Measurements from ENCODE around the gene OS9.
A peak's percentile ranks its signal among the peaks of the same experiment; 100 is the strongest.

Gene OS9

DNA sequence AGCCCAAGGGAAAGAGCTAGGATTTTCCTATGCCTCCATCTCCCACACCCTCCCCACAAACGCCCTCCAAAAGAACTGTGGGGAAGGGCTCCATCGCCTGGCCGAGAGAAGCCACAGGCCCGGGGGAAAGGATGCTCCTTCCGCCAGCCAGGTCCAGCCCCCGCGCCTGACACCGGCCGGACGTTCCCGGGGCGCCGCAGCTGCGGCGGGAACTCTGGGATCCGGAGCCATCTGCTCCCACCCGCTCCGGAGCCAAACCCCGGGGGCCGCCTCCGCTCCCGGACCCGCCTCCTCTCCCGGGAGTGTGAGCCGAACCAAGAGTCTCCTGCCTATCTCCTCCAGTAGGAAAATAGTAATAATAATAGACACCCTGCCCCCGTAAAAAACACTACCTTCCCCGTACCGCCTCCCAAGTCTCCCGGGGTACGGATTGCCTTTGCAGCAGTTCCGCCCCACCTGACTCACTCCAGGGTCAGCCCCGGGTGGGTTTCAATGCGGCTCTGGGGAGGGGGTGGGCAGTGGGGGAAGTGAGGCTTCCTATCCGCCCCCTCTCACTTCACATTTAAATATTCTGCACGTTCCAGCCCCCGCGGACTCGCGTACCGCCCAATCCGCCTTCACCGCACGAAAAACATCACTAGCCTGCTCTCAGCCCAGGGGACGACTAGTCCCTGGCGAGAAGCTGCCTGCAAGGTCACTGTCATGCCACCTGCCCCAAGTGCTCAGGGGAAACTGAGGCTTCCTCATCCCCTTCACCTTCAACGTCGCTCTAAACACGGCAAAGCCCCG, 42.2 kb downstream of the OS9 start:
- Histone ChIP-seq H3K36me3 (ENCODE audit: control insufficient read depth in 2 of 2, insufficient read depth in 1 of 2, low read length in 2 of 2) (no peaks in the 10 kb centered on the region), H3K9me3 (ENCODE audit: control insufficient read depth, insufficient read depth, low read depth, low read length) (no peaks in the 10 kb centered on the region), H3K4me1 (ENCODE audit: control insufficient read depth, insufficient read depth, low read length) (peaks cover 6% of the 10 kb centered on the region; the same call in 1 of the 2 replicates), H3K4me3 (ENCODE audit: low read depth, low read length) (peak overlapping the region; percentile 27), H3K27ac (ENCODE audit: extremely low read depth, low read depth, low read length) (no peak overlapping the region)
- ChIA-PET POLR2A (interaction anchor here (0.5 to 1.6 kb wide), 5 partner anchors 9 to 103 kb away, joined by 6 to 8 read pairs (median 6); partner anchors contain the start of gene TSPAN31), CTCF (interaction anchor here (0.5 to 4.8 kb wide), 16 partner anchors 11 to 507 kb away, joined by 3 to 55 read pairs (median 3); partner anchors contain the start of genes EEF1AKMT3 and METTL1)
- peak; percentile 36; the same call in 1 of the 2 replicates for TF ChIP-seq ZNF394 (tag by site-specific recombination; IDR thresholded peaks at IDR 0.05; ENCODE audit: borderline replicate concordance)
- TF ChIP-seq ZNF654 (tag by site-specific recombination; IDR thresholded peaks at IDR 0.05; ENCODE audit: low read depth): peak; percentile 44
- peak; percentile 92 for TF ChIP-seq ZNF600 (tag by site-specific recombination; IDR thresholded peaks at IDR 0.05)
- peak; percentile 63; the same call in 1 of the 2 replicates for TF ChIP-seq ZBTB17 (tag by site-specific recombination; IDR thresholded peaks at IDR 0.05)
- peak; percentile 87; the same call in 1 of the 2 replicates for TF ChIP-seq IKZF3 (tag by site-specific recombination; IDR thresholded peaks at IDR 0.05)
- peak; percentile 43; the same call in 1 of the 2 replicates for TF ChIP-seq KLF10 (tag by site-specific recombination; IDR thresholded peaks at IDR 0.05)
- TF ChIP-seq KLF17 (tag by site-specific recombination; IDR thresholded peaks at IDR 0.05): 0 out of 2 replicates have a peak, but pooled peaks have one; percentile 36
- TF ChIP-seq PRDM10 (tag by site-specific recombination; IDR thresholded peaks at IDR 0.05): peak; percentile 74
- peak; percentile 63 for TF ChIP-seq ZBTB8A (tag by site-specific recombination; IDR thresholded peaks at IDR 0.05)
- TF ChIP-seq, protein P1, sequence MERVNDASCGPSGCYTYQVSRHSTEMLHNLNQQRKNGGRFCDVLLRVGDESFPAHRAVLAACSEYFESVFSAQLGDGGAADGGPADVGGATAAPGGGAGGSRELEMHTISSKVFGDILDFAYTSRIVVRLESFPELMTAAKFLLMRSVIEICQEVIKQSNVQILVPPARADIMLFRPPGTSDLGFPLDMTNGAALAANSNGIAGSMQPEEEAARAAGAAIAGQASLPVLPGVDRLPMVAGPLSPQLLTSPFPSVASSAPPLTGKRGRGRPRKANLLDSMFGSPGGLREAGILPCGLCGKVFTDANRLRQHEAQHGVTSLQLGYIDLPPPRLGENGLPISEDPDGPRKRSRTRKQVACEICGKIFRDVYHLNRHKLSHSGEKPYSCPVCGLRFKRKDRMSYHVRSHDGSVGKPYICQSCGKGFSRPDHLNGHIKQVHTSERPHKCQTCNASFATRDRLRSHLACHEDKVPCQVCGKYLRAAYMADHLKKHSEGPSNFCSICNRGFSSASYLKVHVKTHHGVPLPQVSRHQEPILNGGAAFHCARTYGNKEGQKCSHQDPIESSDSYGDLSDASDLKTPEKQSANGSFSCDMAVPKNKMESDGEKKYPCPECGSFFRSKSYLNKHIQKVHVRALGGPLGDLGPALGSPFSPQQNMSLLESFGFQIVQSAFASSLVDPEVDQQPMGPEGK (tag by site-specific recombination; IDR thresholded peaks at IDR 0.05): peak; percentile 88
- TF ChIP-seq SP3 (tag by site-specific recombination; IDR thresholded peaks at IDR 0.05): peak; percentile 66
- peak; percentile 62 for TF ChIP-seq ZBTB26 (tag by site-specific recombination; optimal IDR thresholded peaks at IDR 0.05)
- TF ChIP-seq YY2 (tag by site-specific recombination; IDR thresholded peaks at IDR 0.05): no peak
- TF ChIP-seq, protein P2, sequence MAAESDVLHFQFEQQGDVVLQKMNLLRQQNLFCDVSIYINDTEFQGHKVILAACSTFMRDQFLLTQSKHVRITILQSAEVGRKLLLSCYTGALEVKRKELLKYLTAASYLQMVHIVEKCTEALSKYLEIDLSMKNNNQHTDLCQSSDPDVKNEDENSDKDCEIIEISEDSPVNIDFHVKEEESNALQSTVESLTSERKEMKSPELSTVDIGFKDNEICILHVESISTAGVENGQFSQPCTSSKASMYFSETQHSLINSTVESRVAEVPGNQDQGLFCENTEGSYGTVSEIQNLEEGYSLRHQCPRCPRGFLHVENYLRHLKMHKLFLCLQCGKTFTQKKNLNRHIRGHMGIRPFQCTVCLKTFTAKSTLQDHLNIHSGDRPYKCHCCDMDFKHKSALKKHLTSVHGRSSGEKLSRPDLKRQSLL (tag by site-specific recombination; IDR thresholded peaks at IDR 0.05): peak; percentile 99
- peak; percentile 44 for TF ChIP-seq ZNF341 (tag by site-specific recombination; IDR thresholded peaks at IDR 0.05; ENCODE audit: low read depth)
- peak; percentile 62 for TF ChIP-seq ZNF335 (tag by site-specific recombination; conservative IDR thresholded peaks at IDR 0.05)
- TF ChIP-seq, protein P3, sequence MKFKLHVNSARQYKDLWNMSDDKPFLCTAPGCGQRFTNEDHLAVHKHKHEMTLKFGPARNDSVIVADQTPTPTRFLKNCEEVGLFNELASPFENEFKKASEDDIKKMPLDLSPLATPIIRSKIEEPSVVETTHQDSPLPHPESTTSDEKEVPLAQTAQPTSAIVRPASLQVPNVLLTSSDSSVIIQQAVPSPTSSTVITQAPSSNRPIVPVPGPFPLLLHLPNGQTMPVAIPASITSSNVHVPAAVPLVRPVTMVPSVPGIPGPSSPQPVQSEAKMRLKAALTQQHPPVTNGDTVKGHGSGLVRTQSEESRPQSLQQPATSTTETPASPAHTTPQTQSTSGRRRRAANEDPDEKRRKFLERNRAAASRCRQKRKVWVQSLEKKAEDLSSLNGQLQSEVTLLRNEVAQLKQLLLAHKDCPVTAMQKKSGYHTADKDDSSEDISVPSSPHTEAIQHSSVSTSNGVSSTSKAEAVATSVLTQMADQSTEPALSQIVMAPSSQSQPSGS (tag by site-specific recombination; IDR thresholded peaks at IDR 0.05; ENCODE audit: low read depth): no peak
- TF ChIP-seq KLF9 (tag by site-specific recombination; IDR thresholded peaks at IDR 0.05; ENCODE audit: low read depth): peak; percentile 26; the same call in 1 of the 2 replicates
- TF ChIP-seq ZBTB48 (tag by site-specific recombination; IDR thresholded peaks at IDR 0.05): 0 out of 2 replicates have a peak, but pooled peaks have one; percentile 1
- TF ChIP-seq ZFP41 (tag by site-specific recombination; IDR thresholded peaks at IDR 0.05; ENCODE audit: borderline replicate concordance): no peak
- TF ChIP-seq, protein P4, sequence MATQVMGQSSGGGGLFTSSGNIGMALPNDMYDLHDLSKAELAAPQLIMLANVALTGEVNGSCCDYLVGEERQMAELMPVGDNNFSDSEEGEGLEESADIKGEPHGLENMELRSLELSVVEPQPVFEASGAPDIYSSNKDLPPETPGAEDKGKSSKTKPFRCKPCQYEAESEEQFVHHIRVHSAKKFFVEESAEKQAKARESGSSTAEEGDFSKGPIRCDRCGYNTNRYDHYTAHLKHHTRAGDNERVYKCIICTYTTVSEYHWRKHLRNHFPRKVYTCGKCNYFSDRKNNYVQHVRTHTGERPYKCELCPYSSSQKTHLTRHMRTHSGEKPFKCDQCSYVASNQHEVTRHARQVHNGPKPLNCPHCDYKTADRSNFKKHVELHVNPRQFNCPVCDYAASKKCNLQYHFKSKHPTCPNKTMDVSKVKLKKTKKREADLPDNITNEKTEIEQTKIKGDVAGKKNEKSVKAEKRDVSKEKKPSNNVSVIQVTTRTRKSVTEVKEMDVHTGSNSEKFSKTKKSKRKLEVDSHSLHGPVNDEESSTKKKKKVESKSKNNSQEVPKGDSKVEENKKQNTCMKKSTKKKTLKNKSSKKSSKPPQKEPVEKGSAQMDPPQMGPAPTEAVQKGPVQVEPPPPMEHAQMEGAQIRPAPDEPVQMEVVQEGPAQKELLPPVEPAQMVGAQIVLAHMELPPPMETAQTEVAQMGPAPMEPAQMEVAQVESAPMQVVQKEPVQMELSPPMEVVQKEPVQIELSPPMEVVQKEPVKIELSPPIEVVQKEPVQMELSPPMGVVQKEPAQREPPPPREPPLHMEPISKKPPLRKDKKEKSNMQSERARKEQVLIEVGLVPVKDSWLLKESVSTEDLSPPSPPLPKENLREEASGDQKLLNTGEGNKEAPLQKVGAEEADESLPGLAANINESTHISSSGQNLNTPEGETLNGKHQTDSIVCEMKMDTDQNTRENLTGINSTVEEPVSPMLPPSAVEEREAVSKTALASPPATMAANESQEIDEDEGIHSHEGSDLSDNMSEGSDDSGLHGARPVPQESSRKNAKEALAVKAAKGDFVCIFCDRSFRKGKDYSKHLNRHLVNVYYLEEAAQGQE (tag by site-specific recombination; IDR thresholded peaks at IDR 0.05): no peak

All from HEK293 (cell line).